Activated CD8-positive, alpha-beta memory T cell treated with anti-CD3 and anti-CD28 coated beads for 1 hour (primary cell): Measurements from ENCODE around the gene GREM2.

Experiments used
- DNase-seq, 2 donors: peaks; one replicate each; pipeline ENCODE4 v3.0.0-alpha.2; 2020; ENCODE audit warnings: low read depth in 1 of 2; ENCODE audit errors: extremely low read depth in 1 of 2

Gene GREM2

GRCh38 chr1:240562779-240563178 is 49.2 kb downstream of the GREM2 start:
- no peak for DNase-seq

- no peak for DNase-seq
Observed at GRCh38 chr1:240562111-240562590, 49.8 kb downstream of the GREM2 start.

- DNase-seq = no peak
Observed at GRCh38 chr1:240559781-240560180, 52.2 kb downstream of the GREM2 start.

GRCh38 chr1:240555524-240555923 is 56.4 kb downstream of the GREM2 start:
- no peak for DNase-seq

- no peak for DNase-seq
Observed at GRCh38 chr1:240553351-240553750, 58.6 kb downstream of the GREM2 start.

- no peak for DNase-seq
Observed at GRCh38 chr1:240539769-240540414, 72.1 kb downstream of the GREM2 start.

- no peak for DNase-seq
Observed at GRCh38 chr1:240538776-240539430, 73.1 kb downstream of the GREM2 start.

GRCh38 chr1:240533154-240533780 is 78.7 kb downstream of the GREM2 start:
- no peak for DNase-seq

GRCh38 chr1:240528591-240528990 is 83.4 kb downstream of the GREM2 start:
- no peak for DNase-seq

GRCh38 chr1:240527086-240527485 is 84.9 kb downstream of the GREM2 start:
- DNase-seq = no peak

- DNase-seq = no peak
Observed at GRCh38 chr1:240526312-240526711, 85.6 kb downstream of the GREM2 start.

- no peak for DNase-seq
Observed at GRCh38 chr1:240524356-240525069, 87.4 kb downstream of the GREM2 start.

- DNase-seq = no peak
Observed at GRCh38 chr1:240522122-240522822, 89.7 kb downstream of the GREM2 start.

GRCh38 chr1:240517891-240518290 is 94.1 kb downstream of the GREM2 start:
- no peak for DNase-seq

GRCh38 chr1:240516069-240516468 is 95.9 kb downstream of the GREM2 start:
- no peak for DNase-seq

- DNase-seq = no peak
Observed at GRCh38 chr1:240515505-240515904, 96.5 kb downstream of the GREM2 start.

- DNase-seq = no peak
Observed at GRCh38 chr1:240511789-240512188, 100.2 kb downstream of the GREM2 start.

- no peak for DNase-seq
Observed at GRCh38 chr1:240508950-240509349, 103.0 kb downstream of the GREM2 start.

- no peak for DNase-seq
Observed at GRCh38 chr1:240508201-240508600, 103.8 kb downstream of the GREM2 start.

- no peak for DNase-seq
Observed at GRCh38 chr1:240506176-240506575, 105.8 kb downstream of the GREM2 start.

GRCh38 chr1:240503558-240503957 is 108.4 kb downstream of the GREM2 start:
- DNase-seq = no peak
